GM12878 (cell line): ENCODE results near the gene IFNK. TPM values are rescaled to one million over a fixed set of nuclear protein-coding genes. Genes with fewer than 3 reads are reported as not detected.

Experiments
- ATAC-seq: fragments of 200-7000 bp; cut with Tn5 transposase; 3 replicates; pipeline ENCODE4 v1.9.1; 2020; ENCODE audit warnings: mild to moderate bottlenecking, moderate library complexity
- BruUV-seq: library from RNA; stranded (reverse); fragments of 400-500 nt; replicated peaks from 2 replicates; lab custom pipeline; 2021; lab: Mats Ljungman, UMichigan
- CTCF ChIA-PET: fragments of 300-600 bp; sonication (Branson Sonifier 250); formaldehyde crosslinking; extraction: SDS; loops from one replicate; lab custom pipeline; 2021; ENCODE audit warnings: inconsistent platforms; lab: Yijun Ruan, JAX
- POLR2A ChIA-PET: fragments of 350-600 bp; formaldehyde crosslinking; extraction: SDS; loops from one replicate; lab custom pipeline; 2021; ENCODE audit warnings: inconsistent platforms; lab: Charles Lee
- RAD21 ChIA-PET: fragments of 300-600 bp; sonication (Branson Sonifier 250); formaldehyde crosslinking; loops from one replicate; lab custom pipeline; 2023; ENCODE audit warnings: antibody characterized with exemption; ENCODE audit not compliant: unreplicated experiment; lab: Charles Lee
- SMC1A ChIA-PET: fragments of 300-600 bp; sonication (Branson Sonifier 250); formaldehyde crosslinking; loops from one replicate; lab custom pipeline; 2023; ENCODE audit not compliant: unreplicated experiment, uncharacterized antibody; lab: Charles Lee
- DNase-seq: peaks from one replicate; pipeline ENCODE4 v3.0.0-alpha.2; 2011; ENCODE audit warnings: low read depth, low spot score
- FAIRE-seq: peaks from 3 replicates; lab custom pipeline; 2011; peaks lifted over from hg19 to GRCh38; lab: Jason Lieb, UNC
- H2AFZ ChIP-seq: 2 replicates; pipeline ENCODE4 v1.6.0; 2011; ENCODE audit warnings: low read depth, low read length, control low read depth; ENCODE audit not compliant: control insufficient read depth
- H3K27ac ChIP-seq: 2 replicates; pipeline ENCODE4 v1.5.1; 2011; ENCODE audit warnings: control low read depth; ENCODE audit not compliant: control insufficient read depth, insufficient read depth
- H3K27me3 ChIP-seq, 2 experiments: replicated peaks in 1 of 2; 2 replicates each; pipeline versions ENCODE4 v1.6.0 to v1.6.1; 2011; ENCODE audit warnings: low read length in 1 of 2; ENCODE audit not compliant: control insufficient read depth in 2 of 2, insufficient read depth in 2 of 2
- H3K36me3 ChIP-seq, 2 experiments: 2 replicates each; pipeline ENCODE4 v1.5.1; 2011; ENCODE audit warnings: low read length in 1 of 2; ENCODE audit not compliant: control insufficient read depth in 2 of 2, insufficient read depth in 2 of 2
- H3K4me1 ChIP-seq: 2 replicates; pipeline ENCODE4 v1.6.1; 2011; ENCODE audit warnings: mild to moderate bottlenecking, low read length, moderate library complexity, mixed read lengths; ENCODE audit not compliant: control insufficient read depth, insufficient read depth
- H3K4me2 ChIP-seq: 2 replicates; pipeline ENCODE4 v1.6.0; 2011; ENCODE audit warnings: control low read depth; ENCODE audit not compliant: control insufficient read depth, insufficient read depth
- H3K4me3 ChIP-seq: fragments of 200-600 bp; sonication (generic); 2 replicates; pipeline ENCODE4 v1.5.1; 2016
- H3K79me2 ChIP-seq: 2 replicates; pipeline ENCODE4 v1.6.0; 2011; ENCODE audit warnings: low read length; ENCODE audit not compliant: control insufficient read depth, insufficient read depth
- H3K9ac ChIP-seq: 2 replicates; pipeline ENCODE4 v1.8.0; 2011; ENCODE audit warnings: low read length, control low read depth, mixed read lengths; ENCODE audit not compliant: control insufficient read depth, insufficient read depth
- H3K9me3 ChIP-seq: replicated peaks from 3 replicates; pipeline ENCODE4 v1.5.1; 2011; ENCODE audit warnings: mild to moderate bottlenecking, low read length; ENCODE audit not compliant: control insufficient read depth, insufficient read depth
- H4K20me1 ChIP-seq: 2 replicates; pipeline ENCODE4 v1.6.0; 2011; ENCODE audit not compliant: control insufficient read depth, insufficient read depth
- CREB1 ChIP-seq: IDR thresholded peaks from 2 replicates; pipeline ENCODE4 v1.6.1; 2012; ENCODE audit warnings: low read depth, mild to moderate bottlenecking, inconsistent platforms
- CUX1 ChIP-seq: IDR thresholded peaks from 2 replicates; pipeline ENCODE4 v1.6.1; 2012; ENCODE audit warnings: improper control_type of control experiment, low read depth, low read length; ENCODE audit not compliant: insufficient replicate concordance
- EP300 ChIP-seq, 2 experiments: fragments of 150-350 bp in 1 of 2; IDR thresholded peaks; 2 replicates each; pipeline ENCODE4 v1.6.1; 2011 to 2012; ENCODE audit warnings: low read depth in 2 of 2, low read length in 2 of 2, borderline replicate concordance in 1 of 2, improper control_type of control experiment in 1 of 2, inconsistent platforms in 1 of 2; ENCODE audit not compliant: control insufficient read depth in 1 of 2
- HDAC2 ChIP-seq: fragments of 200-600 bp; sonication (generic); IDR thresholded peaks from 2 replicates; pipeline ENCODE4 v1.6.1; 2017
- IRF4 ChIP-seq: IDR thresholded peaks from 2 replicates; pipeline ENCODE4 v1.6.1; 2011; ENCODE audit warnings: low read depth, low read length
- JUND ChIP-seq: IDR thresholded peaks from 2 replicates; pipeline ENCODE4 v1.6.1; 2012; ENCODE audit warnings: low read depth, mild to moderate bottlenecking, low read length, improper control_type of control experiment, moderate library complexity
- KDM1A ChIP-seq: fragments of 200-600 bp; sonication (generic); IDR thresholded peaks from 2 replicates; pipeline ENCODE4 v1.6.1; 2016; ENCODE audit warnings: borderline replicate concordance
- NFXL1 ChIP-seq: fragments of 450-650 bp; IDR thresholded peaks from 2 replicates; pipeline ENCODE4 v1.6.1; 2017; ENCODE audit warnings: antibody characterized with exemption, mild to moderate bottlenecking, borderline replicate concordance
- REST ChIP-seq: IDR thresholded peaks from 2 replicates; pipeline ENCODE4 v1.6.1; 2012; ENCODE audit warnings: mild to moderate bottlenecking, low read depth, low read length
- SIN3A ChIP-seq: IDR thresholded peaks from 2 replicates; pipeline ENCODE4 v1.6.1; 2012; ENCODE audit warnings: low read depth, low read length, improper control_type of control experiment
- WGBS: methylation state at CpG from one replicate; pipeline ENCODE4 v1.1.6; 2016; ENCODE audit warnings: low lambda C conversion rate; ENCODE audit not compliant: insufficient replicate concordance, insufficient coverage; ENCODE audit errors: missing lambda C conversion rate; 5-methylcytosine and 5-hydroxymethylcytosine counted together
- in situ Hi-C: fragments of 300-500 bp; cut with MboI; formaldehyde crosslinking; loops from 9 replicates; pipeline ENCODE4 v1.14.3; 2018; ENCODE audit warnings: mixed read lengths
- intact Hi-C: fragments of 100-400 bp; cut with micrococcal nuclease; formaldehyde crosslinking; loops from one replicate; pipeline ENCODE4 v1.14.2; 2022; ENCODE audit not compliant: unreplicated experiment
- polyA plus RNA-seq, 11 experiments: library from polyadenylated mRNA; depleted of rRNA in 4 of 11; unstranded in 6 of 11; stranded (reverse) in 5 of 11; fragments of >200 nt; fragmentation: Nextera tagmentation in 4 of 11; fragmentation: Illumina TruSeq in 1 of 11; extraction: Ambion mirVana in 4 of 11; extraction: Trizol in 1 of 11; gene quantifications; 1 replicate in 1 of 11; 2 replicates in 10 of 11; pipeline versions ENCODE4 v1.2.1 to v1.2.3, GENCODE V29; 2011 to 2016; ENCODE audit warnings: inconsistent platforms in 2 of 11, missing spikeins in 2 of 11, low read depth in 1 of 11
- total RNA-seq, 4 experiments: library from RNA; depleted of rRNA in 3 of 4; stranded (reverse); fragments of >200 nt in 3 of 4; fragmentation: Illumina TruSeq in 1 of 4; extraction: Trizol in 1 of 4; gene quantifications; 2 replicates each; pipeline versions ENCODE4 v1.2.1 to v1.2.3, GENCODE V29; 2013 to 2021
- TF ChIP-seq, protein P1 (sequence below): IDR thresholded peaks from 2 replicates; pipeline ENCODE4 v1.6.1; 2011; ENCODE audit warnings: low read depth, low read length, improper control_type of control experiment, borderline replicate concordance

The IFNK gene
- total and polyA plus RNA-seq, 10 of the 15 experiments (the other 5 are each of a cell fraction or from before 2014, with no cell fraction given): 0.06 TPM; not detected in 9

DNA sequence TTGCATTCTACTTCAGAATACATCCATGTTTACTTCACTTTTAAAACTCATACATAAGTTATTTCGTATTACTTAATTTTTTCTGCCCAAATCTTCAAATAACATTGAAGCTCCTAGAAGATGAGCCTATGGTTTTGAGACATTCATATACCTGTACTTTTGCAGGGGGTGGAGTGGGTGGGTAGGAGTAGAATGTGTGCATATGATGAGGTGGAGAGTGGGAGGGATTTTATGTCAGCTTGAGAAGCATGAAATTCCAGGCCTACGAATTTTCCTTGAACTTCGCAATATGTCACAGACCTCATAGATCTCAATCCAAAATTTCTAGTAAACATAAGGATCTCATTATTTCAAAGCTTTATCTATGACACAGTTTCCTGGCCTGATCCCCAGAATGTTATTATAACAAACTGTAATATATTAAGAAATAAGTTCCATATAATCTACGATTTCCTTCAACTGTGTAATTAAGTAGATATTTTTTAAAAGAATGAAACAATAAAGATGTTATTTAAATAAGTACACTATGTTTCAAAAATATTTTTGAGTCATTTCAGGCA is 25.2 kb downstream of the IFNK start (continued):
- TF ChIP-seq, protein P1, sequence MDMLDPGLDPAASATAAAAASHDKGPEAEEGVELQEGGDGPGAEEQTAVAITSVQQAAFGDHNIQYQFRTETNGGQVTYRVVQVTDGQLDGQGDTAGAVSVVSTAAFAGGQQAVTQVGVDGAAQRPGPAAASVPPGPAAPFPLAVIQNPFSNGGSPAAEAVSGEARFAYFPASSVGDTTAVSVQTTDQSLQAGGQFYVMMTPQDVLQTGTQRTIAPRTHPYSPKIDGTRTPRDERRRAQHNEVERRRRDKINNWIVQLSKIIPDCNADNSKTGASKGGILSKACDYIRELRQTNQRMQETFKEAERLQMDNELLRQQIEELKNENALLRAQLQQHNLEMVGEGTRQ: no peak
- no peak for TF ChIP-seq HDAC2
- no peak for TF ChIP-seq SIN3A
- TF ChIP-seq CREB1: no peak
- no peak for TF ChIP-seq IRF4
- TF ChIP-seq JUND: no peak

DNA sequence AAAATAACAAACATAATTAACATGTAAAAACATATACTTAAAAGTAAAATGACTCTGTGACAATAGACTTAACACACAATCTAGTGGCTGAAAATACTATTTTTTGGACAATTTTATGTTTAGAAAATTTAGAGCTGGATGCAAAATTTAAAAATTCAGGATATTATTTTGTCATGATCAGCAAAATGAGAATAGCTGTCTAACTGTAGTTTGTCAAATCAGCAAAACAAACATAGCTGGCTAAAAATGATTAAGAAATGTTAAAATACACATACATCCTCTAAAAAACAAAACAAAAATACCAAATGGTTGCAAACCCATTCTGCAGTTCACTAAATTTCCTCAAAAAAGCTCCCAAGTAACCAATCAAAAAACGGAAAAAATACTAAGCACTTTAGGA is 30.6 kb downstream of the IFNK start:
- CTCF ChIA-PET: interaction anchor here (1.1 to 3.7 kb wide), 4 partner anchors 9 to 222 kb away, joined by 3 to 17 read pairs (median 4); no protein-coding TSS in a partner anchor
- no peaks in the 10 kb centered on the region for H4K20me1 ChIP-seq
- in situ Hi-C loops: no loop called here
- TF ChIP-seq CUX1 (no peak), REST (no peak), NFXL1 (no peak), KDM1A (no peak), EP300 (IDR thresholded peaks at IDR 0.05; ENCODE audit: borderline replicate concordance in 1 of 2, control insufficient read depth in 1 of 2, low read depth in 2 of 2, low read length in 2 of 2) (no peak)

More for the DNA sequence above, 30.6 kb downstream of the IFNK start:
- Histone ChIP-seq H3K4me1 (no peaks in the 10 kb centered on the region), H2AFZ (no peak overlapping the region), H3K9ac (no peak overlapping the region), H3K27ac (no peak overlapping the region), H3K79me2 (no peaks in the 10 kb centered on the region), H3K27me3 (no peaks in the 10 kb centered on the region), H3K4me3 (no peak overlapping the region), H3K4me2 (no peak overlapping the region), H3K36me3 (peaks cover 0 to 2% of the 10 kb centered on the region in 2 experiments; a peak in 1 of 4 replicates), H3K9me3 (no peaks in the 10 kb centered on the region)
- no peak for FAIRE-seq
- POLR2A ChIA-PET: no interaction called here
- DNase-seq: no peak
- WGBS: 89% methylated on average over 1 of the region's 1 CpG
- RAD21 ChIA-PET: no interaction called here
- ATAC-seq: no peak
- intact Hi-C loops: no loop called here
- SMC1A ChIA-PET: interaction anchor here (0.7 to 1.8 kb wide), 4 partner anchors 11 to 111 kb away, joined by 3 to 7 read pairs (median 4); partner anchors contain the start of gene IFNK
- no TSS peak for BruUV-seq
